GM12875 (cell line): ENCODE measurements around the gene CTNNA3.

Experiments used
- H3K4me3 ChIP-seq: one replicate; pipeline ENCODE4 v1.5.1; 2011; ENCODE audit warnings: low read depth, low read length, control low read depth
- TF ChIP-seq, protein P1 (sequence below): IDR thresholded peaks from 2 replicates; pipeline ENCODE4 v1.5.1; 2011; ENCODE audit warnings: low read depth, mild to moderate bottlenecking, control low read depth, inconsistent platforms, low read length, moderate library complexity, borderline replicate concordance; ENCODE audit not compliant: insufficient read depth

CTNNA3 gene

DNA sequence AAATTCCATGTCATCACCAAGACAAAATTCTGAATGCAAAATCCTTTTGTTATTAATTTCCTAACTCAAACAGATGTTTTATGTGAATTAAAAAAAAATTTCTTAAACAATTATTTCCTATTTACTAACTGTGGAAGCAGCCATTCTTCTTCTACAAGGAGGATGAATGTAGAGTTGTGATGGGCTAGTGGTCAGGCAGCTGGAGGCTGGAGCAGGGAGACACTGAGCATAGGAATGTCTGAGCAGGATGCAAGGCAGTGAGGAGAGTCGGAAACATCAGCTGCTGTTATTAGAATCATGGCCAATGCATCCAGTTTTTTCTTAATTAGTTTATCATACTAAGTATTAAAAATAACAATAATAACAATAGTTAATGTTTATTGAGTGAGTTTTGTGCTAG is 872.7 kb downstream of the CTNNA3 start:
- TF ChIP-seq, protein P1, sequence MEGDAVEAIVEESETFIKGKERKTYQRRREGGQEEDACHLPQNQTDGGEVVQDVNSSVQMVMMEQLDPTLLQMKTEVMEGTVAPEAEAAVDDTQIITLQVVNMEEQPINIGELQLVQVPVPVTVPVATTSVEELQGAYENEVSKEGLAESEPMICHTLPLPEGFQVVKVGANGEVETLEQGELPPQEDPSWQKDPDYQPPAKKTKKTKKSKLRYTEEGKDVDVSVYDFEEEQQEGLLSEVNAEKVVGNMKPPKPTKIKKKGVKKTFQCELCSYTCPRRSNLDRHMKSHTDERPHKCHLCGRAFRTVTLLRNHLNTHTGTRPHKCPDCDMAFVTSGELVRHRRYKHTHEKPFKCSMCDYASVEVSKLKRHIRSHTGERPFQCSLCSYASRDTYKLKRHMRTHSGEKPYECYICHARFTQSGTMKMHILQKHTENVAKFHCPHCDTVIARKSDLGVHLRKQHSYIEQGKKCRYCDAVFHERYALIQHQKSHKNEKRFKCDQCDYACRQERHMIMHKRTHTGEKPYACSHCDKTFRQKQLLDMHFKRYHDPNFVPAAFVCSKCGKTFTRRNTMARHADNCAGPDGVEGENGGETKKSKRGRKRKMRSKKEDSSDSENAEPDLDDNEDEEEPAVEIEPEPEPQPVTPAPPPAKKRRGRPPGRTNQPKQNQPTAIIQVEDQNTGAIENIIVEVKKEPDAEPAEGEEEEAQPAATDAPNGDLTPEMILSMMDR: no peak
- H3K4me3 ChIP-seq: no peak overlapping the region

DNA sequence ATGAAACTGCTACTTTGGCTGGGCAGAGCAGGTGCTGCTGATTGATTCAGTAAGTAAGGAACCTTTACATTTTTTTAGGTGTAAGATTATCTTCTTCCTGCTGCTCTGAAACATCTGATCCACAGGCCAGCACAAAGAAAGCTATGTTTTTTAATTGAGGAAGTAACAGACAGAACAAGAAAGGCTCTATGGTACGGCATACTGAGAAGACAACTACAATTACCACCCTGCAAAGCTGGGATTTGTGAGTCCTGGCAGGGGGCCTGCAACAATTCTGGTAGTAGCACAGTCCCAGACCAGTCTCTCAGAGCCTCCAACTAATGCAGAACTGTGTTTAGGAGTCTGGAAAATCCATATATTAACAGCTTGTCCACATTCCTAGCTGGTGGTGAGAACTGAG is 873.2 kb downstream of the CTNNA3 start:
- no peak overlapping the region for H3K4me3 ChIP-seq

DNA sequence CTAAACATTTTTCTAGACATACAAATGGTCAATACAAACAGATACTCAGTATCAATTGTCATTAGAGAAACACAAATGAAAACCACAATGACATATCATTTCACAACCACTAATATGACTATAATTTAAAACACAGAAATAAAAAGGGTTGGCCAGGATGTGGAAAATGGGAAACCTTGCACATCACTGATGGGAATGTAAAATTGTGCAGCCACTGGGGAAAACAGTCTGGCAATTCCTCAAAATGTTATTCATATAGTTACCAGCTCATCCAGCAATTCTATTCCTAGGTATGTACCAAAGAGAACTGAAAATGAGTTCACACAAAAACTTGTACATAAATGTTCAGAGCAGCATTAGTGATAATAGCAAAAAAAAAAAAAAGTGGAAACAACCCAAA is 876.3 kb downstream of the CTNNA3 start:
- no peak overlapping the region for H3K4me3 ChIP-seq
- TF ChIP-seq, protein P1: no peak

More for the DNA sequence above, 873.2 kb downstream of the CTNNA3 start:
- TF ChIP-seq, protein P1: no peak

GRCh38 chr10:66813122-66813521 is 882.9 kb downstream of the CTNNA3 start:
- TF ChIP-seq, protein P1: no peak
- H3K4me3 ChIP-seq: no peak overlapping the region

DNA sequence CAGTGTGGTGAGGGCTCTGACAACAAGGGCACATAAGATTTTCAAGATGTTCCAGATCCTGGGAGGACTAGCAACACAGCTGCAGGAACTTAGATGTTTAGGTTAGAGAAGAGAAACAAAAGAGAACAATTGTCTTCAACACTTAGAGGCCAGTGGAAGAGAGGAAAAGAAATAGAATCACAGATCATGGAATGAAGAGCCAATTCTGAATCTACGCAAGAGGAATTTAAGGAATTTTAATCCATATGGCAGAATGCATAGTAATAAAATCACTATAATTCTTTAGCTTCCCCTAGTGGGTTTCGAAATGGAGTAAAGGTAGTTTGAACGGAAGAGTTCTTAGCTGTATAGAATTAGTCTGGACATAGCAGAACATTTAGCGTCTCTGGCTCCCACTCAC is 884.8 kb downstream of the CTNNA3 start:
- no peak overlapping the region for H3K4me3 ChIP-seq
- TF ChIP-seq, protein P1: no peak

- TF ChIP-seq, protein P1: no peak
- H3K4me3 ChIP-seq: no peak overlapping the region
These were observed 886.6 kb downstream of the CTNNA3 start for GRCh38 chr10:66809402-66809801.

- TF ChIP-seq, protein P1: no peak
- H3K4me3 ChIP-seq: no peak overlapping the region
These were observed 890.4 kb downstream of the CTNNA3 start for GRCh38 chr10:66805612-66806011.
